B cell (primary cell): ENCODE results near the gene PRSS8.

Experiments
- EZH2 ChIP-seq: IDR thresholded peaks from 2 replicates; pipeline ENCODE4 v1.6.1; 2012; ENCODE audit warnings: borderline replicate concordance, low read depth, mild to moderate bottlenecking, moderate library complexity, low read length; ENCODE audit not compliant: insufficient read depth, poor library complexity, severe bottlenecking
- TF ChIP-seq, protein P1 (sequence below): fragments of 200-600 bp; IDR thresholded peaks from one replicate; pipeline ENCODE4 v1.8.0; 2022; ENCODE audit warnings: antibody characterized with exemption, mild to moderate bottlenecking

DNA sequence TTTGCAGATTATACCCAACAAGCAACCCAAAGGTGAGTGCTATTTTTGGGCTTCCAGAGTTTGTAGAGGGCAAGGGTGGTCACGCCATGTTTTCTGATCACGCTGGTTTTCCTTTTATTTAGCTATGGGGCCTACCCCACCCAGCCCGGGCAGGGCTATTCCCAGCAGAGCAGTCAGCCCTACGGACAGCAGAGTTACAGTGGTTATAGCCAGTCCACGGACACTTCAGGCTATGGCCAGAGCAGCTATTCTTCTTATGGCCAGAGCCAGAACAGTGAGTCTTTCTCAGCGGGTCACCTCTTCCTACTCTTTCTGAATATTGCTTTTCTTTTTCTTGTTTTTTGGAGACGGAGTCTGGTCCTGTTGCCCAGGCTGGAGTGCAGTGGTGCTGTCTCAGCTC lies 46.9 kb upstream of the PRSS8 start:
- no peak for TF ChIP-seq EZH2
- TF ChIP-seq, protein P1, sequence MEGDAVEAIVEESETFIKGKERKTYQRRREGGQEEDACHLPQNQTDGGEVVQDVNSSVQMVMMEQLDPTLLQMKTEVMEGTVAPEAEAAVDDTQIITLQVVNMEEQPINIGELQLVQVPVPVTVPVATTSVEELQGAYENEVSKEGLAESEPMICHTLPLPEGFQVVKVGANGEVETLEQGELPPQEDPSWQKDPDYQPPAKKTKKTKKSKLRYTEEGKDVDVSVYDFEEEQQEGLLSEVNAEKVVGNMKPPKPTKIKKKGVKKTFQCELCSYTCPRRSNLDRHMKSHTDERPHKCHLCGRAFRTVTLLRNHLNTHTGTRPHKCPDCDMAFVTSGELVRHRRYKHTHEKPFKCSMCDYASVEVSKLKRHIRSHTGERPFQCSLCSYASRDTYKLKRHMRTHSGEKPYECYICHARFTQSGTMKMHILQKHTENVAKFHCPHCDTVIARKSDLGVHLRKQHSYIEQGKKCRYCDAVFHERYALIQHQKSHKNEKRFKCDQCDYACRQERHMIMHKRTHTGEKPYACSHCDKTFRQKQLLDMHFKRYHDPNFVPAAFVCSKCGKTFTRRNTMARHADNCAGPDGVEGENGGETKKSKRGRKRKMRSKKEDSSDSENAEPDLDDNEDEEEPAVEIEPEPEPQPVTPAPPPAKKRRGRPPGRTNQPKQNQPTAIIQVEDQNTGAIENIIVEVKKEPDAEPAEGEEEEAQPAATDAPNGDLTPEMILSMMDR: no peak
